B cell (primary cell): ENCODE data around the gene PERCC1. TPM values are rescaled to one million over a fixed set of nuclear protein-coding genes. Genes with fewer than 3 reads are reported as not detected.

Experiments
- ATAC-seq: fragments of 200-7000 bp; cut with Tn5 transposase; one replicate; pipeline ENCODE4 v1.10.0; 2021; ENCODE audit warnings: low read depth, mild to moderate bottlenecking, moderate number of reproducible peaks, moderate library complexity
- CTCF ChIA-PET: fragments of 350-600 bp; sonication (Branson Sonifier 250); formaldehyde crosslinking; loops from one replicate; lab custom pipeline; 2021; ENCODE audit warnings: antibody characterized with exemption, inconsistent platforms; lab: Charles Lee
- POLR2A ChIA-PET: fragments of 350-600 bp; sonication (Branson Sonifier 250); formaldehyde crosslinking; loops from one replicate; lab custom pipeline; 2021; ENCODE audit warnings: antibody characterized with exemption; lab: Charles Lee
- DNase-seq: peaks from one replicate; pipeline ENCODE4 v3.0.0; 2013
- H2AFZ ChIP-seq: 2 replicates; pipeline ENCODE4 v1.6.1; 2012; ENCODE audit warnings: mild to moderate bottlenecking, low read depth, low read length; ENCODE audit not compliant: insufficient read depth, poor library complexity, severe bottlenecking
- H3K27ac ChIP-seq, 2 donors: 1 replicate in 1 of 2; 2 replicates in 1 of 2; pipeline ENCODE4 v1.5.1; 2012 to 2013; ENCODE audit warnings: low read length in 2 of 2, mild to moderate bottlenecking in 2 of 2, moderate library complexity in 1 of 2
- H3K27me3 ChIP-seq, 4 experiments: fragments of 200-600 bp in 1 of 4; sonication (generic) in 1 of 4; replicated peaks in 1 of 4; 1 replicate in 2 of 4; 2 replicates in 2 of 4; pipeline versions ENCODE4 v1.6.1 to v1.7.0; 2013 to 2016; ENCODE audit warnings: low read length in 3 of 4, mild to moderate bottlenecking in 2 of 4, mixed read lengths in 1 of 4, moderate library complexity in 1 of 4; ENCODE audit not compliant: insufficient read depth in 4 of 4, control insufficient read depth in 3 of 4; ENCODE audit errors: control extremely low read depth in 1 of 4
- H3K36me3 ChIP-seq, 2 experiments: replicated peaks in 1 of 2; 1 replicate in 1 of 2; 2 replicates in 1 of 2; pipeline versions ENCODE4 v1.6.1 to v1.7.1; 2013; ENCODE audit warnings: low read length in 1 of 2; ENCODE audit not compliant: insufficient read depth in 2 of 2, control insufficient read depth in 1 of 2; ENCODE audit errors: control extremely low read depth in 1 of 2, extremely low read depth in 1 of 2
- H3K4me1 ChIP-seq, 2 donors: fragments of 200-600 bp in 1 of 2; sonication (generic) in 1 of 2; 1 replicate in 1 of 2; 2 replicates in 1 of 2; pipeline versions ENCODE4 v1.5.1 to v1.6.1; 2013 to 2017; ENCODE audit warnings: low read length in 2 of 2; ENCODE audit not compliant: control insufficient read depth in 2 of 2, insufficient read depth in 2 of 2
- H3K4me2 ChIP-seq: replicated peaks from 2 replicates; pipeline ENCODE3; 2012; ENCODE audit warnings: mild to moderate bottlenecking, low read depth, low read length; ENCODE audit not compliant: poor library complexity, severe bottlenecking
- H3K4me3 ChIP-seq, 5 experiments: fragments of 200-600 bp in 1 of 5; sonication (generic) in 1 of 5; 1 replicate in 3 of 5; 2 replicates in 2 of 5; pipeline versions ENCODE4 v1.5.1 to v1.7.0; 2011 to 2016; ENCODE audit warnings: low read length in 4 of 5, mild to moderate bottlenecking in 4 of 5, low read depth in 2 of 5, control low read depth in 1 of 5, moderate library complexity in 1 of 5; ENCODE audit not compliant: insufficient read depth in 1 of 5; ENCODE audit errors: control extremely low read depth in 1 of 5, extremely low read depth in 1 of 5
- H3K79me2 ChIP-seq: fragments of 200-600 bp; sonication (generic); one replicate; pipeline ENCODE4 v1.6.0; 2016; ENCODE audit warnings: low read length; ENCODE audit not compliant: control insufficient read depth, insufficient read depth
- H3K9ac ChIP-seq: fragments of 200-600 bp; sonication (generic); 2 replicates; pipeline ENCODE4 v1.6.1; 2017; ENCODE audit warnings: mild to moderate bottlenecking, low read length, moderate library complexity
- H3K9me3 ChIP-seq, 3 donors: one replicate each; pipeline versions ENCODE4 v1.6.1 to v1.7.1; 2013; ENCODE audit warnings: low read length in 2 of 3; ENCODE audit not compliant: control insufficient read depth in 2 of 3, insufficient read depth in 1 of 3; ENCODE audit errors: control extremely low read depth in 1 of 3
- H4K20me1 ChIP-seq: 2 replicates; pipeline ENCODE4 v1.6.0; 2012; ENCODE audit warnings: mild to moderate bottlenecking, low read length; ENCODE audit not compliant: insufficient read depth, control insufficient read depth, poor library complexity, severe bottlenecking
- H3K27ac Mint-ChIP-seq: one replicate; pipeline ENCODE4 v1.8.0; 2021; ENCODE audit warnings: mixed read lengths
- H3K27me3 Mint-ChIP-seq: one replicate; pipeline ENCODE4 v1.8.0; 2021; ENCODE audit warnings: mixed read lengths
- H3K4me1 Mint-ChIP-seq: one replicate; pipeline ENCODE4 v1.8.0; 2021; ENCODE audit warnings: mixed read lengths
- H3K4me3 Mint-ChIP-seq: one replicate; pipeline ENCODE4 v1.8.0; 2021; ENCODE audit warnings: mixed read lengths
- H3K9me3 Mint-ChIP-seq: one replicate; pipeline ENCODE4 v1.8.0; 2022; ENCODE audit warnings: mixed read lengths; ENCODE audit not compliant: insufficient read depth
- EZH2 ChIP-seq: IDR thresholded peaks from 2 replicates; pipeline ENCODE4 v1.6.1; 2012; ENCODE audit warnings: borderline replicate concordance, low read depth, mild to moderate bottlenecking, moderate library complexity, low read length; ENCODE audit not compliant: insufficient read depth, poor library complexity, severe bottlenecking
- WGBS: methylation state at CpG from one replicate; pipeline ENCODE4 v1.1.5; 2013; ENCODE audit warnings: missing lambda C conversion rate; ENCODE audit not compliant: insufficient coverage; 5-methylcytosine and 5-hydroxymethylcytosine counted together
- intact Hi-C: fragments of 100-400 bp; cut with micrococcal nuclease; formaldehyde crosslinking; loops from one replicate; pipeline ENCODE4 v1.10.0; 2022
- polyA plus RNA-seq: library from polyadenylated mRNA; depleted of rRNA; stranded (reverse); fragments of >200 nt; gene quantifications from 2 replicates; pipeline ENCODE4 v1.2.3, GENCODE V29; 2012
- total RNA-seq, 2 donors: library from RNA; stranded (reverse); fragments of 120-200 nt in 1 of 2; gene quantifications; 1 replicate in 1 of 2; 2 replicates in 1 of 2; pipeline versions ENCODE4 v1.2.3 to v1.2.4, GENCODE V29; 2013 to 2022
- TF ChIP-seq, protein P1 (sequence below): fragments of 200-600 bp; IDR thresholded peaks from one replicate; pipeline ENCODE4 v1.8.0; 2022; ENCODE audit warnings: antibody characterized with exemption, mild to moderate bottlenecking

The PERCC1 gene
- total and polyA plus RNA-seq, 2 donors (not counting 1 experiment from before 2014, with no cell fraction given), result 0.46 to 0.64 TPM

GRCh38 chr16:1389762-1390161 lies 41.1 kb upstream of the PERCC1 start:
- Histone ChIP-seq H4K20me1 (peaks cover 66% of the 10 kb centered on the region), H3K79me2 (peaks cover 66% of the 10 kb centered on the region), H3K4me3 (no peak overlapping the region), H3K27me3 (no peaks in the 10 kb centered on the region), H3K4me1 (no peaks in the 10 kb centered on the region), H3K9ac (no peak overlapping the region), H3K4me2 (no peak overlapping the region), H3K36me3 (peaks cover 6 to 63% of the 10 kb centered on the region in 2 experiments), H3K27ac (no peak overlapping the region), H3K9me3 (no peaks in the 10 kb centered on the region), H2AFZ (no peak overlapping the region)
- no peaks in the 10 kb centered on the region for H3K4me1 Mint-ChIP-seq
- no peak overlapping the region for H3K4me3 Mint-ChIP-seq
- H3K9me3 Mint-ChIP-seq, result no peaks in the 10 kb centered on the region
- CTCF ChIA-PET, result interaction anchor here (1.1 kb wide), 1 partner anchor 54 kb away, joined by 3 read pairs; no protein-coding TSS in a partner anchor
- intact Hi-C loops, result no loop called here
- ATAC-seq, result no peak
- WGBS, result 86% methylated on average over 3 of the region's 7 CpGs
- POLR2A ChIA-PET, result no interaction called here
- H3K27ac Mint-ChIP-seq, result no peak overlapping the region
- TF ChIP-seq EZH2, result no peak
- TF ChIP-seq, protein P1, sequence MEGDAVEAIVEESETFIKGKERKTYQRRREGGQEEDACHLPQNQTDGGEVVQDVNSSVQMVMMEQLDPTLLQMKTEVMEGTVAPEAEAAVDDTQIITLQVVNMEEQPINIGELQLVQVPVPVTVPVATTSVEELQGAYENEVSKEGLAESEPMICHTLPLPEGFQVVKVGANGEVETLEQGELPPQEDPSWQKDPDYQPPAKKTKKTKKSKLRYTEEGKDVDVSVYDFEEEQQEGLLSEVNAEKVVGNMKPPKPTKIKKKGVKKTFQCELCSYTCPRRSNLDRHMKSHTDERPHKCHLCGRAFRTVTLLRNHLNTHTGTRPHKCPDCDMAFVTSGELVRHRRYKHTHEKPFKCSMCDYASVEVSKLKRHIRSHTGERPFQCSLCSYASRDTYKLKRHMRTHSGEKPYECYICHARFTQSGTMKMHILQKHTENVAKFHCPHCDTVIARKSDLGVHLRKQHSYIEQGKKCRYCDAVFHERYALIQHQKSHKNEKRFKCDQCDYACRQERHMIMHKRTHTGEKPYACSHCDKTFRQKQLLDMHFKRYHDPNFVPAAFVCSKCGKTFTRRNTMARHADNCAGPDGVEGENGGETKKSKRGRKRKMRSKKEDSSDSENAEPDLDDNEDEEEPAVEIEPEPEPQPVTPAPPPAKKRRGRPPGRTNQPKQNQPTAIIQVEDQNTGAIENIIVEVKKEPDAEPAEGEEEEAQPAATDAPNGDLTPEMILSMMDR, result no peak
- DNase-seq, result no peak
- H3K27me3 Mint-ChIP-seq, result no peaks in the 10 kb centered on the region

- no peak for DNase-seq
- Mint-ChIP-seq H3K4me3 (no peak overlapping the region), H3K9me3 (no peaks in the 10 kb centered on the region), H3K4me1 (no peaks in the 10 kb centered on the region), H3K27ac (no peak overlapping the region), H3K27me3 (no peaks in the 10 kb centered on the region)
- WGBS, result 22% methylated on average over 24 of the region's 28 CpGs
- TF ChIP-seq, protein P1, result no peak
- no peak for TF ChIP-seq EZH2
- H4K20me1 ChIP-seq, result peaks cover 68% of the 10 kb centered on the region
- H3K9ac ChIP-seq, result no peak overlapping the region
- intact Hi-C loops, result no loop called here
- no peak overlapping the region for H3K27ac ChIP-seq
- no peak overlapping the region for H3K4me2 ChIP-seq
- H3K4me1 ChIP-seq, result no peaks in the 10 kb centered on the region
- H2AFZ ChIP-seq, result no peak overlapping the region
- H3K79me2 ChIP-seq, result peaks cover 61% of the 10 kb centered on the region
- peaks cover 6 to 61% of the 10 kb centered on the region in 2 experiments for H3K36me3 ChIP-seq
- ChIA-PET CTCF (interaction anchor here (1.1 kb wide), 1 partner anchor 54 kb away, joined by 3 read pairs; no protein-coding TSS in a partner anchor), POLR2A (no interaction called here)
- no peaks in the 10 kb centered on the region for H3K27me3 ChIP-seq
- ATAC-seq, result no peak
- H3K4me3 ChIP-seq, result no peak overlapping the region
- no peaks in the 10 kb centered on the region for H3K9me3 ChIP-seq
Measured at GRCh38 chr16:1390239-1390779, 40.6 kb upstream of the PERCC1 start.
